ENCODE results near the gene GFRA1. TPM values are rescaled to one million over a fixed set of nuclear protein-coding genes. Genes with fewer than 3 reads are reported as not detected.

Gene GFRA1
- total and polyA plus RNA-seq, 12 donors = 0.38 to 9.3 (median 1.7) TPM

GRCh38 chr10:116278846-116279245, 5.8 kb upstream of the GFRA1 start:
- TF ChIP-seq CTCF (IDR thresholded peaks at IDR 0.05) = no peak
- H3K4me1 ChIP-seq = peaks cover 0 to 10% (median 4%) of the 10 kb centered on the region in 9 donors
- no peaks in the 10 kb centered on the region for H3K36me3 ChIP-seq
- H3K27me3 ChIP-seq = peaks cover 0 to 56% (median 30%) of the 10 kb centered on the region in 7 donors
- no peaks in the 10 kb centered on the region for H3K9me3 ChIP-seq
- H3K4me3 ChIP-seq = no peak overlapping the region
- ATAC-seq (no peak), DNase-seq (no peak)
- no peak overlapping the region for H3K27ac ChIP-seq
- 68 to 71% methylated on average over 6 of the region's 6 CpGs for WGBS, 2 donors
- intact Hi-C loops (cut with DNase I) = loop anchor here in 2 of 10 donors (10.0 kb wide), 1 partner anchor 334 kb away; no protein-coding TSS in a partner anchor

GRCh38 chr10:116276981-116277380, 4.0 kb upstream of the GFRA1 start:
- H3K27ac ChIP-seq = no peak overlapping the region
- peaks cover 0 to 64% (median 49%) of the 10 kb centered on the region in 7 donors for H3K27me3 ChIP-seq
- no peak overlapping the region for H3K4me3 ChIP-seq
- H3K9me3 ChIP-seq = no peaks in the 10 kb centered on the region
- intact Hi-C loops (cut with DNase I) = loop anchor here in 2 of 10 donors (10.0 kb wide), 1 partner anchor 332 kb away; no protein-coding TSS in a partner anchor
- ATAC-seq (no peak), DNase-seq (no peak)
- 89 to 90% methylated on average over 3 of the region's 3 CpGs for WGBS, 2 donors
- no peaks in the 10 kb centered on the region for H3K36me3 ChIP-seq
- TF ChIP-seq CTCF (IDR thresholded peaks at IDR 0.05) = no peak
- peaks cover 0 to 28% (median 12%) of the 10 kb centered on the region in 9 donors for H3K4me1 ChIP-seq

GRCh38 chr10:116274064-116274904, 1.3 kb upstream of the GFRA1 start:
- Histone ChIP-seq H3K4me1 (peaks cover 0 to 41% (median 18%) of the 10 kb centered on the region in 9 donors), H3K27ac (peak overlapping the region in 1 of 10 donors; percentile 7), H3K9me3 (no peaks in the 10 kb centered on the region), H3K4me3 (peak overlapping the region; percentile 14 to 60 (median 50)), H3K36me3 (no peaks in the 10 kb centered on the region), H3K27me3 (peaks cover 0 to 83% (median 75%) of the 10 kb centered on the region in 7 donors)
- ATAC-seq (peak in 3 of 8 donors; percentile 30 to 49 (median 41)), DNase-seq (peak in 1 of 2 donors; percentile 15)
- intact Hi-C loops (cut with DNase I) = loop anchor here in 3 of 10 donors (5.0 to 10.0 kb wide), 2 partner anchors 329 to 442 kb away; no protein-coding TSS in a partner anchor
- WGBS, 2 donors = 1% methylated on average over 49 of the region's 49 CpGs
- no peak for TF ChIP-seq CTCF (IDR thresholded peaks at IDR 0.05)

GRCh38 chr10:116271593-116272439, 1.2 kb downstream of the GFRA1 start:
- peaks cover 0 to 41% (median 18%) of the 10 kb centered on the region in 9 donors for H3K4me1 ChIP-seq
- H3K36me3 ChIP-seq = no peaks in the 10 kb centered on the region
- no peak for TF ChIP-seq CTCF (IDR thresholded peaks at IDR 0.05)
- peaks cover 0 to 87% (median 70%) of the 10 kb centered on the region in 7 donors for H3K27me3 ChIP-seq
- WGBS, 2 donors = 1% methylated on average over 64 of the region's 64 CpGs
- H3K9me3 ChIP-seq = no peaks in the 10 kb centered on the region
- peak overlapping the region in 1 of 10 donors; percentile 55 for H3K27ac ChIP-seq
- peak; percentile 14 to 36 for DNase-seq
- ATAC-seq = peak in 7 of 8 donors; percentile 30 to 53 (median 43)
- peak overlapping the region; percentile 32 to 60 (median 50) for H3K4me3 ChIP-seq
- intact Hi-C loops (cut with DNase I) = loop anchor here in 3 of 10 donors (5.0 to 10.0 kb wide), 2 partner anchors 327 to 440 kb away; no protein-coding TSS in a partner anchor
